Naive thymus-derived CD8-positive, alpha-beta T cell (primary cell): Measurements from ENCODE around the gene CHCHD5. TPM values are rescaled to one million over a fixed set of nuclear protein-coding genes. Genes with fewer than 3 reads are reported as not detected.

ENCODE experiments used
- polyA plus RNA-seq, 3 donors: library from polyadenylated mRNA; unstranded; fragments of 300-500 nt; fragmentation: Illumina TruSeq; gene quantifications; one replicate each; pipeline ENCODE4 v1.2.3, GENCODE V29; 2021
- total RNA-seq, 8 experiments: library from RNA in 2 of 8; stranded (reverse) in 2 of 8; gene quantifications; one replicate each; pipeline ENCODE4 v1.2.3 and lab custom pipeline; 2021 to 2026

The CHCHD5 gene
- total and polyA plus RNA-seq, 5 experiments from 2014 or later = 20.8 to 61.7 (median 43.6) TPM

Other genes starting within 250 kb of the CHCHD5 start
- 10 to 100 TPM; 32.4 to 37.5 TPM for gene RGPD8, start 151.0 kb upstream of the CHCHD5 start, total RNA-seq
- gene RGPD8, start 151.0 kb upstream of the CHCHD5 start, polyA plus RNA-seq = 1 to 10 TPM in 2 of 3 donors, under 1 TPM in 1; 0.68 to 3.6 (median 3.6) TPM
- 10 to 100 TPM; 15.8 to 18.9 TPM for gene TTL, start 102.5 kb upstream of the CHCHD5 start, total RNA-seq
- gene TTL, start 102.5 kb upstream of the CHCHD5 start, polyA plus RNA-seq = 1 to 10 TPM; 1.7 to 3.3 (median 3.3) TPM
- 10 to 100 TPM; 28.5 to 33.8 TPM for gene POLR1B, start 42.1 kb upstream of the CHCHD5 start, total RNA-seq
- 10 to 100 TPM; 14.9 to 23.8 (median 17.5) TPM for gene POLR1B, start 42.1 kb upstream of the CHCHD5 start, polyA plus RNA-seq
- 10 to 100 TPM; 71.2 to 75.6 TPM for gene SLC20A1, start 61.3 kb downstream of the CHCHD5 start, total RNA-seq
- 10 to 100 TPM; 17.0 to 33.7 (median 21.2) TPM for gene SLC20A1, start 61.3 kb downstream of the CHCHD5 start, polyA plus RNA-seq
- gene NT5DC4, start 136.4 kb downstream of the CHCHD5 start, total RNA-seq = not detected
- not detected for gene NT5DC4, start 136.4 kb downstream of the CHCHD5 start, polyA plus RNA-seq
- not detected for gene CKAP2L, start 180.0 kb downstream of the CHCHD5 start, total RNA-seq
- not detected for gene CKAP2L, start 180.0 kb downstream of the CHCHD5 start, polyA plus RNA-seq
- gene IL1A, start 199.9 kb downstream of the CHCHD5 start, total RNA-seq = not detected
- not detected for gene IL1A, start 199.9 kb downstream of the CHCHD5 start, polyA plus RNA-seq